KMS-11 (cell line): ENCODE results near the gene TCP11X1.
"Not testable (repeated sequence)": the region's sequence is repeated elsewhere in the genome, so short reads cannot be mapped to it uniquely, and the experiment has no call there.

Experiments
- H2AFZ ChIP-seq: fragments of 200-600 bp; sonication (generic); 2 replicates; pipeline ENCODE4 v1.6.1; 2016; ENCODE audit warnings: antibody characterized with exemption, mixed run types, low read depth
- H3K27ac ChIP-seq: fragments of 200-600 bp; sonication (generic); 2 replicates; pipeline ENCODE4 v1.6.1; 2016; ENCODE audit warnings: mild to moderate bottlenecking, mixed run types
- H3K27me3 ChIP-seq: fragments of 200-600 bp; sonication (generic); 2 replicates; pipeline ENCODE4 v1.6.1; 2017; ENCODE audit warnings: mild to moderate bottlenecking, low read depth, mixed run types, moderate library complexity; ENCODE audit not compliant: insufficient read depth
- H3K36me3 ChIP-seq: fragments of 200-600 bp; sonication (generic); 2 replicates; pipeline ENCODE4 v1.6.1; 2017; ENCODE audit warnings: mild to moderate bottlenecking, mixed run types; ENCODE audit not compliant: insufficient read depth
- H3K4me1 ChIP-seq: fragments of 200-600 bp; sonication (generic); 2 replicates; pipeline ENCODE4 v1.6.1; 2016; ENCODE audit warnings: mild to moderate bottlenecking, low read depth, mixed run types; ENCODE audit not compliant: poor library complexity, severe bottlenecking
- H3K4me2 ChIP-seq: fragments of 200-600 bp; sonication (generic); 2 replicates; pipeline ENCODE4 v1.7.0; 2016; ENCODE audit warnings: mild to moderate bottlenecking, mixed run types
- H3K4me3 ChIP-seq: fragments of 200-600 bp; sonication (generic); IDR thresholded peaks from 2 replicates; pipeline ENCODE4 v1.6.1; 2017; ENCODE audit warnings: low read depth, low read length, mixed read lengths; ENCODE audit not compliant: insufficient read depth
- H3K79me2 ChIP-seq: fragments of 200-600 bp; sonication (generic); 2 replicates; pipeline ENCODE4 v1.6.1; 2016; ENCODE audit warnings: low read depth, mixed run types; ENCODE audit not compliant: insufficient read depth
- H3K9ac ChIP-seq: fragments of 200-600 bp; sonication (generic); 2 replicates; pipeline ENCODE4 v1.6.1; 2016; ENCODE audit warnings: mild to moderate bottlenecking, mixed run types
- H4K20me1 ChIP-seq: fragments of 200-600 bp; sonication (generic); 2 replicates; pipeline ENCODE4 v1.6.1; 2016; ENCODE audit warnings: mild to moderate bottlenecking, mixed run types; ENCODE audit not compliant: insufficient read depth
- CTCF ChIP-seq: fragments of 200-600 bp; sonication (generic); conservative IDR thresholded peaks from 2 replicates; pipeline ENCODE4 v1.6.1; 2017; ENCODE audit warnings: low read depth, mild to moderate bottlenecking, antibody characterized with exemption, low read length, moderate library complexity, mixed read lengths

Gene TCP11X1

GRCh38 chrX:102214986-102215385 is at the start of gene TCP11X1:
Gene TCP11X1 (plus strand): TSS chrX:102215301.
- not testable (repeated sequence) for H3K4me1 ChIP-seq, H3K4me3 ChIP-seq, H3K36me3 ChIP-seq

GRCh38 chrX:102185967-102186720 is 29.0 kb upstream of the TCP11X1 start:
- no peaks in the 10 kb centered on the region for H4K20me1 ChIP-seq
- no peaks in the 10 kb centered on the region for H3K27me3 ChIP-seq
- no peaks in the 10 kb centered on the region for H3K4me1 ChIP-seq
- H3K9ac ChIP-seq: no peak overlapping the region
- no peak overlapping the region for H3K4me2 ChIP-seq
- no peak overlapping the region for H2AFZ ChIP-seq
- H3K79me2 ChIP-seq: no peaks in the 10 kb centered on the region
- H3K27ac ChIP-seq: no peak overlapping the region
- H3K4me3 ChIP-seq: no peak overlapping the region
- H3K36me3 ChIP-seq: no peaks in the 10 kb centered on the region
- no peak for TF ChIP-seq CTCF

More at GRCh38 chrX:102214986-102215385, at the start of gene TCP11X1:
- not testable (repeated sequence) for H3K9ac ChIP-seq, H3K27ac ChIP-seq, H2AFZ ChIP-seq, H4K20me1 ChIP-seq, H3K27me3 ChIP-seq, H3K4me2 ChIP-seq, H3K79me2 ChIP-seq

GRCh38 chrX:102207940-102208339 is 7.2 kb upstream of the TCP11X1 start:
- not testable (repeated sequence) for H3K27ac ChIP-seq, H2AFZ ChIP-seq, H3K36me3 ChIP-seq, H4K20me1 ChIP-seq, H3K4me1 ChIP-seq, H3K79me2 ChIP-seq, H3K4me3 ChIP-seq, H3K9ac ChIP-seq, H3K27me3 ChIP-seq, H3K4me2 ChIP-seq

GRCh38 chrX:102216497-102216896 is 1.4 kb downstream of the TCP11X1 start:
- not testable (repeated sequence) for H4K20me1 ChIP-seq, H2AFZ ChIP-seq, H3K79me2 ChIP-seq, H3K27ac ChIP-seq, H3K4me3 ChIP-seq, H3K4me1 ChIP-seq, H3K4me2 ChIP-seq, H3K27me3 ChIP-seq, H3K9ac ChIP-seq, H3K36me3 ChIP-seq

- not testable (repeated sequence) for H3K9ac ChIP-seq, H3K27ac ChIP-seq, H3K4me1 ChIP-seq, H3K4me2 ChIP-seq, H4K20me1 ChIP-seq, H3K27me3 ChIP-seq, H3K36me3 ChIP-seq, H2AFZ ChIP-seq, H3K4me3 ChIP-seq, H3K79me2 ChIP-seq
These were observed 20.6 kb downstream of the TCP11X1 start for GRCh38 chrX:102235678-102236077.

GRCh38 chrX:102240265-102240664 is 25.2 kb downstream of the TCP11X1 start:
- H3K4me3 ChIP-seq, H3K27ac ChIP-seq, H3K79me2 ChIP-seq, H3K4me1 ChIP-seq, H3K4me2 ChIP-seq, H2AFZ ChIP-seq, H3K27me3 ChIP-seq, H4K20me1 ChIP-seq, H3K36me3 ChIP-seq, H3K9ac ChIP-seq: not testable (repeated sequence)

- H3K4me2 ChIP-seq, H2AFZ ChIP-seq, H3K36me3 ChIP-seq, H3K27me3 ChIP-seq, H4K20me1 ChIP-seq, H3K79me2 ChIP-seq, H3K4me1 ChIP-seq, H3K27ac ChIP-seq, H3K9ac ChIP-seq, H3K4me3 ChIP-seq: not testable (repeated sequence)
These were observed 31.8 kb downstream of the TCP11X1 start, which contains the start of gene NXF2 for GRCh38 chrX:102246893-102247292. Gene NXF2 (plus strand): TSS chrX:102247167. CDS start chrX:102307079, 59,912 bp downstream.

GRCh38 chrX:102272231-102272630 is 57.1 kb downstream of the TCP11X1 start:
- H3K4me1 ChIP-seq, H3K9ac ChIP-seq, H3K4me2 ChIP-seq, H4K20me1 ChIP-seq, H2AFZ ChIP-seq, H3K4me3 ChIP-seq, H3K27me3 ChIP-seq, H3K79me2 ChIP-seq, H3K27ac ChIP-seq, H3K36me3 ChIP-seq: not testable (repeated sequence)
